ENCODE measurements around the gene CEP68.

DNA sequence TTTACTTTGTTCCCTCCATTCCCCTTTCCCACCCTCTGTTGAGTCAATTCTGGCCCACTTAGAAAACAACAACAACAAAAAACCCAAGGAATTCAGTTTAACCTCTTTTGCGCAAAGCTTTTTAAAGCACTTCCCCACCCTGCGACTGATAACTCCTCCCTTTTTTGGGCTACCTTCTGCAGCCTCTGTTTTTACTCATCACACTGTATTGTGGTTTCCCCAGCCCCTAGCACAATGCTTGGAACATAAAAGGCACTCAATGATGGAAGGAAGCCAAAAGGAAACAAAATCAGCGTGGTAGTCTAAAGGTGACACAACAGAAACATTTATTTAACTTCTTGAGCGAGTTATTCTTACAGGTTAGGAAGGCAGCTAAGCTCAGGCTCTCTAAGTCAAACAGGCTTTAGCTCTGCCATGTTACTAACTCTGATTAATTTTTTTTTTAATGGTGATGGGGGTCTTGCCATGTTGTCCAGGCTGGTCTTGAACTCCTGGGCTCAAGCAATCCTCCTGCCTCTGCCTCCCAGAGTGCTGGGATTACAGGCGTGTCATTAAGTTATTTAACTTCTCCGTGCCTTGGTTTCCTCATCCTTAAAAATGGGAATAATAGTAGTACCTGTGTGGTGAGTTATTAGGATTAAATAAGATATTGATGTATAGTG, 1.3 kb downstream of the CEP68 start:
- no peak for TF ChIP-seq CTCF (IDR thresholded peaks at IDR 0.05)
- peak in 1 of 2 donors; percentile 7 for TF ChIP-seq POLR2A (IDR thresholded peaks at IDR 0.05)
